AG09319 (cell line): ENCODE results near the gene OOSP4A.
"Not testable (repeated sequence)": the region's sequence is repeated elsewhere in the genome, so short reads cannot be mapped to it uniquely, and the experiment has no call there.

Experiments
- DNase-seq: peaks from one replicate; pipeline ENCODE4 v3.0.0-alpha.2; 2010; ENCODE audit warnings: low read depth; ENCODE audit errors: extremely low read depth
- CTCF ChIP-seq: IDR thresholded peaks from 2 replicates; pipeline ENCODE4 v1.5.1; 2011; ENCODE audit warnings: low read depth, mild to moderate bottlenecking, inconsistent platforms, low read length, moderate library complexity

Gene OOSP4A

GRCh38 chr11:59981106-59981770 is 17.4 kb downstream of the OOSP4A start:
- TF ChIP-seq CTCF = no peak
- DNase-seq = no peak

GRCh38 chr11:59982037-59982436 is 18.2 kb downstream of the OOSP4A start:
- not testable (repeated sequence) for DNase-seq

- DNase-seq = no peak
Observed at GRCh38 chr11:59983212-59983611, 19.4 kb downstream of the OOSP4A start.

GRCh38 chr11:59984368-59984767 is 20.5 kb downstream of the OOSP4A start:
- DNase-seq = no peak
- no peak for TF ChIP-seq CTCF

More at GRCh38 chr11:59983212-59983611, 19.4 kb downstream of the OOSP4A start:
- no peak for TF ChIP-seq CTCF

- TF ChIP-seq CTCF = no peak
- DNase-seq = no peak
Observed at GRCh38 chr11:59990421-59990820, 26.6 kb downstream of the OOSP4A start.

- TF ChIP-seq CTCF = no peak
- no peak for DNase-seq
Observed at GRCh38 chr11:59992425-59992824, 28.6 kb downstream of the OOSP4A start.

- TF ChIP-seq CTCF = no peak
- no peak for DNase-seq
Observed at GRCh38 chr11:59997800-59998199, 34.0 kb downstream of the OOSP4A start.

GRCh38 chr11:59999691-60000090 is 35.9 kb downstream of the OOSP4A start:
- no peak for DNase-seq
- TF ChIP-seq CTCF = no peak
